Memory B cell (primary cell): ENCODE results near the gene EZR.

ENCODE experiments used
- ATAC-seq: fragments of 150-1000 bp; cut with Tn5 transposase; 2 replicates; pipeline ENCODE4 v1.10.0; 2021; ENCODE audit warnings: low read depth, mild to moderate bottlenecking, moderate library complexity
- DNase-seq, 2 donors: peaks; one replicate each; pipeline ENCODE4 v3.0.0; 2022; ENCODE audit warnings: low spot score in 2 of 2
- H3K27ac Mint-ChIP-seq: one replicate; pipeline ENCODE4 v1.8.0; 2022; ENCODE audit warnings: mild to moderate bottlenecking, moderate library complexity, mixed read lengths
- H3K27me3 Mint-ChIP-seq: one replicate; pipeline ENCODE4 v1.8.0; 2022; ENCODE audit warnings: mixed read lengths
- H3K36me3 Mint-ChIP-seq: one replicate; pipeline ENCODE4 v1.8.0; 2022; ENCODE audit warnings: mild to moderate bottlenecking, mixed read lengths
- H3K4me1 Mint-ChIP-seq: one replicate; pipeline ENCODE4 v1.8.0; 2022; ENCODE audit warnings: mixed read lengths
- H3K4me3 Mint-ChIP-seq: one replicate; pipeline ENCODE4 v1.8.0; 2022; ENCODE audit warnings: mild to moderate bottlenecking, moderate library complexity, mixed read lengths
- H3K9me3 Mint-ChIP-seq: one replicate; pipeline ENCODE4 v1.8.0; 2022; ENCODE audit warnings: mixed read lengths

The EZR gene

GRCh38 chr6:158722176-158722729 is 96.9 kb downstream of the EZR start:
- no peaks in the 10 kb centered on the region for H3K27me3 Mint-ChIP-seq
- H3K4me3 Mint-ChIP-seq = no peak overlapping the region
- H3K27ac Mint-ChIP-seq = no peak overlapping the region
- H3K4me1 Mint-ChIP-seq = peaks cover 28% of the 10 kb centered on the region
- no peaks in the 10 kb centered on the region for H3K9me3 Mint-ChIP-seq
- peaks cover 2% of the 10 kb centered on the region for H3K36me3 Mint-ChIP-seq
- DNase-seq = no peak
- ATAC-seq = no peak

GRCh38 chr6:158718461-158719046 is 100.6 kb downstream of the EZR start:
- Mint-ChIP-seq H3K27me3 (no peaks in the 10 kb centered on the region), H3K4me1 (peaks cover 48% of the 10 kb centered on the region), H3K4me3 (no peak overlapping the region), H3K27ac (peak overlapping the region; percentile 99), H3K36me3 (peaks cover 4% of the 10 kb centered on the region), H3K9me3 (no peaks in the 10 kb centered on the region)
- DNase-seq (no peak), ATAC-seq (no peak)

- peaks cover 4% of the 10 kb centered on the region for H3K36me3 Mint-ChIP-seq
- ATAC-seq (peak; percentile 55), DNase-seq (peak in 1 of 2 donors; percentile 41)
- H3K9me3 Mint-ChIP-seq = no peaks in the 10 kb centered on the region
- H3K27ac Mint-ChIP-seq = peak overlapping the region; percentile 99
- no peaks in the 10 kb centered on the region for H3K27me3 Mint-ChIP-seq
- H3K4me1 Mint-ChIP-seq = peaks cover 53% of the 10 kb centered on the region
- peak overlapping the region; percentile 74 for H3K4me3 Mint-ChIP-seq
Observed at GRCh38 chr6:158717341-158718330, 101.5 kb downstream of the EZR start.
